DMS79 treated with DMSO at 0.1 percent for 48 hours (cell line): Measurements from ENCODE around the gene IPO4.

Experiments
- DNase-seq: peaks from one replicate; lab custom pipeline; 2025; lab: John Stamatoyannopoulos, UW

IPO4 gene

GRCh38 chr14:24146978-24147760, 41.4 kb downstream of the IPO4 start, which contains the start of gene RNF31:
RNF31 (plus strand) TSS chr14:24147498; CDS start chr14:24147699, 201 bp downstream.
- DNase-seq = peak; percentile 100

GRCh38 chr14:24146453-24146977, 42.1 kb downstream of the IPO4 start, which contains the start of gene PSME2:
PSME2 (minus strand) TSS chr14:24146610; CDS start chr14:24146581, 29 bp downstream.
- DNase-seq = peak; percentile 99

GRCh38 chr14:24145690-24146452, 42.7 kb downstream of the IPO4 start:
- DNase-seq = peak; percentile 39

GRCh38 chr14:24145219-24145618, 43.4 kb downstream of the IPO4 start:
- no peak for DNase-seq

DNA sequence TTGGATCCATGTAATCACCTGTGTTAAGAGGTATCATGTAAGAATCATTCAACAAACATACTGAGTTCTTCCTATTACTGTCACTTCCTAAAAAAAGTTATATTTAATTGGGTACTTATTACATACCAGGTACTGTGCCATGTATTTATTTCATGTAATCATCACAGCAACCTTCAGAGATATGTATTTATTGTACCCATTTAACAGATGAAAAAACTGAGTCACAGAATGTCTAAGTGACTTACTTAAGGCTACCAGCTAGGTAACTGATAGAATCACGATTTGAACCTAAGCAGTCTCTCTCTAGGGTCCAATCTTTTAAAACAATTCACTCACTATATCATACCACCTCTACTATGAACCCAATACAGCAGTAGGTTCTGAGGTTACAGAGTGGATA, 44.2 kb downstream of the IPO4 start:
- no peak for DNase-seq

GRCh38 chr14:24143511-24143910, 45.1 kb downstream of the IPO4 start:
- DNase-seq = no peak

- DNase-seq = peak; percentile 100
These were observed 47.3 kb downstream of the IPO4 start, which contains the start of gene EMC9 for GRCh38 chr14:24141097-24141880. EMC9 (minus strand) TSS chr14:24141591; CDS start chr14:24141304, 287 bp downstream.

DNA sequence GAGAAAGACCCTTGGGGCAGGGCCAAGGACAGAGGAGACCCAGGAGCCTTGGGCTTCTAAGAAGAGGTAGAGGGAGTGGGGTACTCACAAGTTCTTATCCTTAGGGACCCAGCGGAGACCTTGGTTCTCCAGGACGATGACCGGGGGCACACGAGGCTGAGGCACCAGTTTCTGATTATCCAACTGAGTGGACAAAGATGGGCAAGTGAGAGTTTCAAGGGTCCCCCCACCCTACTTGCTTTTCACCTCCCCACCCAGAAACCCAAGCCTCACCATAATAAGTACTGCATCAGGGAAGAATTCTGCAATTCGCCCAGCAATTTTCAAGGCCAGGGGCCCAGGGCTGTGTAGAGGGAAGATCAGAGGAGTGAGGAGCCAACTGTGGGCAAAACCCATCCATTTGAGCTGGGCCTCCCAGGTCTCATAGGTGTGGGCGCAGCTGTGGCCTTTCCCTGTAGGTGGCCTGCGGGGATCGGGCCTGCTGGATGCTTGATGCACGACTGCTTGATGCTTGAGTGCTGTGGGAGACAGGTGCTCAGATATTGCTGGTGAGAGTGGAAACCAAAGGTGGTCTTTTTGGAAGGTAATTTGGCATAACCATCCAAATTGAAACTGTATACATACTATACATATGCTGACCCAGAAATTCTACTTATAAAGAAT, 49.2 kb downstream of the IPO4 start:
- DNase-seq = no peak

DNA sequence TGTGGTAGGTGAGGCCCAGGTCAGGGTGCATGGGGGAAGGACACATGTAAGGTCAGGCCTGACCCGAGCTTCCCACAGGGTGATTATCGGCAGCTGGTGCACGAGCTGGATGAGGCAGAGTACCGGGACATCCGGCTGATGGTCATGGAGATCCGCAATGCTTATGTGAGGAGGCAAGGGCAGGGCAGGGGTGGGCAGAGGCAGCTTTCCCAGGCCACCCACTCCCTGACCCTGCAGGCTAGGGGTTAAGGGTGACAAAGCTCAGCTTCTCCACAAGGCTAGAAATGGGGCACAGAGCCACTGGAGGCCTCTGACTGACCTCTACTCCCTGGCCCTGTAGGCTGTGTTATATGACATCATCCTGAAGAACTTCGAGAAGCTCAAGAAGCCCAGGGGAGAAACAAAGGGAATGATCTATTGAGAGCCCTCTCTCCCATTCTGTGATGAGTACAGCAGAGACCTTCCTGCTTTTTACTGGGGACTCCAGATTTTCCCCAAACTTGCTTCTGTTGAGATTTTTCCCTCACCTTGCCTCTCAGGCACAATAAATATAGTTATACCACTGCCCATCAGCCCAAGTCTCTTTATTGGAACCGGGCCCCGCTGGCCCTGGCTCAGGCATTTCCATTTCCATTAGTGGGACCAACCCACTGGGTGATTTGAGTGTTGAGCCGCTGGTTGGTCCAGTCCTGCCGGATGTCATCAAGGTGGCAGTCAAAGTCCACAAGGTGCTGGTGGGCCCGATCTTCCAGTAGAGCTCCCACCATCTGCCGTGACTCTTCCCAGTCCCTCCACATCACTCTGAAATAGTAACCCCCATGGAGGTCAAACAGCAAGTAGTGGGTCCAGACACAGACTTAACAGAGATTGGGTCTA, 50.0 kb downstream of the IPO4 start:
- DNase-seq = no peak

GRCh38 chr14:24137529-24138395, 50.9 kb downstream of the IPO4 start:
- DNase-seq = no peak

GRCh38 chr14:24136684-24137528, 51.7 kb downstream of the IPO4 start:
- DNase-seq = no peak

- peak; percentile 96 for DNase-seq
These were observed 52.6 kb downstream of the IPO4 start, which contains the start of gene PSME1 for GRCh38 chr14:24135834-24136683. PSME1 (plus strand) TSS chr14:24136194; CDS start chr14:24136263, 69 bp downstream.

DNA sequence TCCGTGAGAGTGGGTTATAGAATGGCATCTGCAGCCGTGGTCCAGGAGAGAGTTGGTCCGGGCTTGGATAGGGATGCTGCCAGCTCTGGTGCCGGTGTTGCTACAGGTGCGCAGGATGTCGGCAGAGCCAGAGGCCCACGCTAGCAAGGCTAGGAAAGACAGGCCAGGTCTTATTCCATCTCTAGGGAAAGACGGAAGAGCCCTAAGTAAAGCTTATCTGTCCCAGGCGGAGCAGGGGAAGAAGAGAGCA, 53.1 kb downstream of the IPO4 start:
- peak; percentile 83 for DNase-seq

GRCh38 chr14:24133735-24134134, 54.9 kb downstream of the IPO4 start:
- DNase-seq = no peak

- no peak for DNase-seq
These were observed 55.6 kb downstream of the IPO4 start for GRCh38 chr14:24132976-24133375.

DNA sequence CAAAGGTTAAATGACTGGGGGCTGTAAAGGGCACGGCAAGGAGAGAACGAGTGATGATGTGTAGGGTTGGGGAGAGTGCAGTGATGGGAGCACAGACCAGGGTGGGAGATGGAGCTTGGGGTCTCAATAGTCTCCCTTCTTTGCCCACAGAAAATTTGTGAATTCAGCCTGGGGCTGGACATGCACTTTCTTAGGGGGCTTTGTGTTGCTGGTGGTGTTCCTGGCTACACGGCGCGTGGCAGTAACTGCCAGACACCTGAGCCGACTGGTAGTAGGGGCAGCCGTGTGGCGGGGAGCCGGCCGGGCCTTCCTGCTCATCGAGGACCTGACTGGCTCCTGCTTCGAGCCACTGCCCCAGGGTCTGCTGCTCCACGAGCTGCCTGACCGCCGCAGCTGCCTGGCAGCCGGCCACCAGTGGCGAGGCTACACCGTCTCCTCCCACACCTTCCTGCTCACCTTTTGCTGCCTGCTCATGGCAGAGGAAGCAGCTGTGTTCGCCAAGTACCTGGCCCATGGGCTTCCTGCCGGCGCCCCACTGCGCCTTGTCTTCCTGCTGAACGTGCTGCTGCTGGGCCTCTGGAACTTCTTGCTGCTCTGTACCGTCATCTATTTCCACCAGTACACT, 56.4 kb downstream of the IPO4 start:
- peak; percentile 49 for DNase-seq

DNA sequence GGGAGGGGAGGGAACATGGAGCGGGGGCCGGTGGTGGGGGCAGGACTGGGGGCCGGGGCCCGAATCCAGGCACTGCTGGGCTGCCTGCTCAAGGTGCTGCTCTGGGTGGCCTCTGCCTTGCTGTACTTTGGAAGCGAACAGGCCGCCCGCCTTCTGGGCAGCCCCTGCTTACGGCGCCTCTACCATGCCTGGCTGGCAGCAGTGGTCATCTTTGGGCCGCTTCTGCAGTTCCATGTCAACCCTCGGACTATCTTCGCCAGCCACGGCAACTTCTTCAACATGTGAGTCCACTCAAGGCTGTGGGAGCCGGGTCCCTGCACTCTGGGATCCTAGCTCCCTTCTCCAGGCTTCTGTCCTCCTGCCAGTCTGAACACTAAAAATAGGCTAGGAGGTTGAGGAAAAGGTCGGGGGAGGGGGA, 57.1 kb downstream of the IPO4 start:
- no peak for DNase-seq
